Activated CD4-positive, alpha-beta T cell treated with anti-CD3 and anti-CD28 coated beads for 48 hours (primary cell): ENCODE measurements around the gene SLC17A8.

ENCODE experiments used
- DNase-seq: peaks from one replicate; pipeline ENCODE4 v3.0.0-alpha.2; 2020

Gene SLC17A8

GRCh38 chr12:100433701-100434100 lies 76.8 kb downstream of the SLC17A8 start:
- DNase-seq = no peak

DNA sequence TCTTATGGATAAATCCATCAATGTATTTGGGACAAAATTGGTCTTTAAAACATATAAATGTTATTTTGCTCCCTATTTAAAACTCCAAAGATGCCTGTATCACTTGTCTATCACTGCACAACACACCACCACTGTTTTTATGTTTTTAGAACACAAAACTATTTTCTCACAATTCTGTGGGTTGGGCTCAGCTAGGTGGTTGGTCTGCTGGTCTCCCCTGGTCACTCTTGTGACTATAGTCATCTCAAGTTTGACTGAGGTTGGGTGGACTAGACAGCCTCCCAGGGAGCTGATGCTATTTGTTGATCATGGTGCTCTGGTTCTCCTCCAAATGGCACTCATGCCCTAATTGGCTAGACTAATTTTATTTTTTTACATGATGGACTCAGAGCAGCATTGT lies 77.3 kb downstream of the SLC17A8 start:
- DNase-seq = no peak

- DNase-seq = no peak
Observed at GRCh38 chr12:100435957-100436356, 79.1 kb downstream of the SLC17A8 start.

DNA sequence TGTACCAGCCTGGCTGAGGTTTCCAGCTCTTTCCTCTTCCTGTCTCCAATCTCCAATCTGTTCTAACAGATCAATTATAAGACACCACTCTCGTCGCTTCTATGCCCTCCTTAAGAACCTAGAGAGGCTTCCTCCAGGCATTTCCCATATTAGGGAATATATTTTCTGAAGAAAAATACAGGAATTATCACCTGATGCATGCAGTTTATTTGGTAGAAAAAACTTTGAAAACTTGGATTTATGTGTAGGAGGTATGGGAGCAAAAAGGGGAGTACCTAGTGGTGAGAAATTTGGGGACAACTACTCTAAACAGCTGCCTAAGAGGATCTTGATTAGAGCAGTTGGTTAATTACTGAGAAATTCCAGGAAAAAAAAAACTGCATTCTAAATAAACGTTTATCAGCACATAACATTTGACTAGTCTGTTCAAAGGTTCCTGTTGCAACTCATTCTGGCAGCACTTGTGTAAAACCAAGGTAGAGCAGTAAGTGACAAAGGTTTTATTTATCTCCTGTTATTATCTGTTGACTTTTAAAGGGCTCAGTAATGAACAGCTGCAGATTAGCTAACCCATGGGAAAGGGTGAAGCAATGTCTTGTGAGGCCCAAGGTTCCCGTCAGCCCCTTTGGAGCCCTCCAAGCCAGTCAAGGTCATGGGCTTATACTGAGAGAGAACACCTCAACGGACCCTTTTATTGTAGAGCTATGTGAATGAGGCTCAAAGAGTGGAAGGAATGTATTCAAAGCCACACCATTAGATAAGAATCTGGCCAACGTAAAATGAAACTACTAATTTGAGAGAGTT lies 80.4 kb downstream of the SLC17A8 start:
- DNase-seq = no peak

DNA sequence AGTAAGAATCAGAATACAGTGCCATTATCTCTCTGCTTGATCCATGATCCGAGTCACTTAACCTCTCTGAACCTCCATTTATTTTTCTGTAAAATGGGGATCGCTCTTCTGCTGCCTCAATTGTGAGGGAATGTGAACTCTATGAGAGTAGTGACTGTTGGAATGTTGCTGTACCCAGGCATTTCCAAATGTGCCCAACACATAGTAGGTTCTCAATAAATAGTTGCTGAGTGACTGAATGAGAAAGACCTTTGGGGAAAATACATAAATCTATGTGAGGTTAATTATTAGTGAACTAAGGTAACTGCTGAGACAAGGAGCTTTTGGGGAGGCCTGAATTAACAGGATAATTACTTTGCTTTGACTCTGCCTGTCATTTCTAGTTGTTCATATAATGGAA lies 82.9 kb downstream of the SLC17A8 start:
- no peak for DNase-seq

DNA sequence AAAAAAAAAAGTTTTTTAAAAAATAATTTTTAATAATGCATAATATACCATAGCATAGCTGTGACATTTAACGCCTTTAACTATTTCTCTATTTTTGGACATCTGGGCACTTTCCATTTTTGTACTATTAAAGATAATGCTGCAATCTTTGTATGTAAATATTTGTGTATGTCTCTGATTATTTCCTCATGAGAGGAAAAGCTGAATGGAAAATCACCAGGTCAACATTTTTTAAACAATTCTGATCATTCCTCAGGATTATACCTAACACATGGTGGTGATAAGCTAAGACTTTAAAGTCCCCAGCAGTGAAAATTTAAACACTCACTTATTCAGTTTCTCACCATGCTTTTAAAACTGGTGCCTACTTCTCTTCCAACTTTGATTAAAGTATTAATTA lies 85.5 kb downstream of the SLC17A8 start:
- DNase-seq = no peak

- no peak for DNase-seq
Observed at GRCh38 chr12:100443434-100443833, 86.6 kb downstream of the SLC17A8 start.

DNA sequence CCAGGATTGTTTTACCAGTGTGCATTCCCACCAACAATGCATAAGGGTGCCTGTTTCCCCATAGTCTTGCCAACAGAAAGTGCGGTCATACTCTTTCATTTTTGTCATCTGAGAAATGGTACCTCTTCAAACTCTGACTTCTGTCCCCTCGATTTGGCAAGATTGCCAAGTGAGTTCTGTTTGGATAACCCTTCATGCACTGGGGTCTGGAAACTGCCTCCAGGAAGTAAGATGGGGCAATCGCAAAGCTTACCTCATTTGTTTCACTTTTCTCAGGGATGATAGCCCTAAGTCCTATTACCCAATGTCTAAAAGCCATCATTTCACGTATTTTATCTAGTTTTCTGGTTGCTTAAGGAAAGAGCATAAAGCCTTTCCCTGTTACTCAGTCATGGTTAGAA lies 88.2 kb downstream of the SLC17A8 start:
- DNase-seq = no peak

DNA sequence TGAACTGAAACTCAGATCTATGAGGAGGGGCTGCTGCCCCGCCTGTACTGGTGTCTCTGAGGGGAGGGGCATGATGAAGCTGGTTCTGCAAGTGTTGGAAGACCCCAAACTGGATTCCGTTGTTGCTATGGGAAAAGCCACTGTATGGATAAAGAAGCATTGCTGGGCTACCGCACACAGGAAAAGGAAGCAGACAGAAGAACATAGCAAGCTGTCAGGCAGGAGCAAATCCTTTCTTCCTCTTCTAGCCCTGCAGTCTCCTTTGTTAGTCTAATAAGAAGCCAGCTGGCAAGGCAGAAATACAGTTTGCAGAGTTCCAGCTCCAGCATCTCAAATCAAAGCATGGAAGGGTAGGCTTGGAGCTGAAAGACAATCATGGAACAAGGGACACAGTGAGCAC lies 90.5 kb downstream of the SLC17A8 start:
- no peak for DNase-seq

GRCh38 chr12:100448656-100449055 lies 91.8 kb downstream of the SLC17A8 start:
- DNase-seq = no peak

GRCh38 chr12:100450735-100451134 lies 93.9 kb downstream of the SLC17A8 start:
- no peak for DNase-seq

- DNase-seq = no peak
Observed at GRCh38 chr12:100453951-100454350, 97.1 kb downstream of the SLC17A8 start.

GRCh38 chr12:100455896-100456295 lies 99.0 kb downstream of the SLC17A8 start:
- no peak for DNase-seq

- DNase-seq = no peak
Observed at GRCh38 chr12:100458191-100458590, 101.3 kb downstream of the SLC17A8 start.

GRCh38 chr12:100460702-100461101 lies 103.8 kb downstream of the SLC17A8 start:
- no peak for DNase-seq

- no peak for DNase-seq
Observed at GRCh38 chr12:100461330-100461973, 104.6 kb downstream of the SLC17A8 start.

DNA sequence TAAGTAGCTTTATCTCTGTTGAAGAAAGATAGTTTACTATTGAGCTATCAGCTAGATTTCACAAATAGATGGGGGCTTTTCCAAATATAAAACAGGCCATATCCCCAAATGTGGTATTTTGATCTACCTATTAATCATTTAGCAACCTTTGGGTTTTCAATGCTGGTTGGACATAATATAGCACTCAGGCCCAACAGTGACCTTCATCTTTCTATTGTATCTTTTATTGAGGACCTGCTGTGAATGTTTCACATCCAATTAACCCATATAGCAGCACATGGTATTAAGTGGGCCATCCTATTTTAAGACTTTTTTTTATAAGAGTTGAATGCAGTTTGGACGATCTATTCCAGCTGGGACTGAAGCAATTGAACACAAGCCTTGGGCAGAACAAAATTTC lies 106.8 kb downstream of the SLC17A8 start:
- DNase-seq = no peak

DNA sequence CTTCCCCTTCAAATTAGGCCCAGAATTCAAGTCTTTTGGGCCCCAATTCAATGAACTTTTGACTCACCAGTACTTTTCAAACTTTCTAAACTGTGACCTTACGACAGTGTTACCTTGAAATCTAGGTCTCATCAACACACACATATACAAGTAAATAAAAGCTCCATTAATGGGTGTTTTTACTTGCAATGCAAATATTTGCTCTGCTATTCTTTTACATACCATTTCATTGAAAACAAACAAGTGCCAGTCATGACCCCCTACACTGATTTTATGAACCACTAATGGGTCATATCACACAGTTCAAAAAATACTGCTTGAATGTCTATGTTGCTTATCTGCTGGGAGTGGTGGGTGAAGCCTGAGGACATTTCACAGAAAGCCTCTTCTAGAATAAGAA lies 107.7 kb downstream of the SLC17A8 start:
- DNase-seq = no peak

DNA sequence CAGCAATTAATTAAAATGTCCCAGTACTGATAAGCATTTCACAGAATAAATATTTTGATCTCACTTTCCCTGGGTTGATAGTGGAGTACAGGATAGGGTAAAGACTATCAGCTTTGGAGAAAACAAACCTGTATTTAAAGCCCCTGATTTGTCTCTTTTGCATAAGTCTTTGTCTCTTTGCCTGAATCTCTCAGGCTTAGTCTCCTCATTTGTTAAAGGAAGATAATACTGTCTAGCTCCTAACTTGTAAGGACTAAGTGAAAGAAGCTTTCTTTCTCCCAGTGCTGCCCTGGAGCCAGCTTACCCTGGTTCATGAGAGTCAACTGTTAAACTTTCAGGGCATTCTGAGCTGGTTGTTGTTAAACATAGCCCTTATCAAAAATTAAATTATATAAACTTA lies 111.3 kb downstream of the SLC17A8 start:
- no peak for DNase-seq
